NCI-H446 (cell line): ENCODE results near the gene PGAP3.
A peak's percentile ranks its signal among the peaks of the same experiment; 100 is the strongest.

Source experiments
- DNase-seq, 2 experiments: peaks; one replicate each; lab custom pipeline; 2025; lab: John Stamatoyannopoulos, UW

PGAP3 gene

GRCh38 chr17:39672522-39673334 is 15.1 kb downstream of the PGAP3 start:
- no peak for DNase-seq

GRCh38 chr17:39671651-39672521 is 16.0 kb downstream of the PGAP3 start:
- peak in 1 of 2 experiments; percentile 17 for DNase-seq

DNA sequence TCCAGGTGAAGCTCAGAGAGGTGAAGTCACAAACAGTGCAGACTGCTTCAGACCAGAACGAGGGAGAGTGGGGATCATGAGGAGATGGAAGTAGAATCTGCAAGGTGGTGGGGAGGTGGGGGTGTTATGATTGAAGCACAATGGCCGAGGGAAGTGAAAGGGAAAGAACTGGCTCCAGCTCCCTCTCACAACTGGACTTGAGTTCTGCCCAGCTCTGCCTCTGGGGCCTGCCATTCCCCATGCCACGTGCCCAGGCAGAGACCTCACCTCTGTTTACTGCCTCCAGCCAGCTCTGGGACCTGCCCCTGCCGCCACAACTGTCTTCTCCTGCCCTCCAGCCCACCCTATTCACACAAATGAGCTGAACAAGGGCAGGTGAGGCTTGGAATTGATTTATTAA is 17.1 kb downstream of the PGAP3 start:
- no peak for DNase-seq

- DNase-seq: no peak
Observed at GRCh38 chr17:39669897-39670735, 17.7 kb downstream of the PGAP3 start.

- DNase-seq: no peak
Observed at GRCh38 chr17:39667945-39668924, 19.6 kb downstream of the PGAP3 start, which contains the start of gene PNMT. PNMT (plus strand) TSS chr17:39668453; CDS start chr17:39668476, 23 bp downstream.

DNA sequence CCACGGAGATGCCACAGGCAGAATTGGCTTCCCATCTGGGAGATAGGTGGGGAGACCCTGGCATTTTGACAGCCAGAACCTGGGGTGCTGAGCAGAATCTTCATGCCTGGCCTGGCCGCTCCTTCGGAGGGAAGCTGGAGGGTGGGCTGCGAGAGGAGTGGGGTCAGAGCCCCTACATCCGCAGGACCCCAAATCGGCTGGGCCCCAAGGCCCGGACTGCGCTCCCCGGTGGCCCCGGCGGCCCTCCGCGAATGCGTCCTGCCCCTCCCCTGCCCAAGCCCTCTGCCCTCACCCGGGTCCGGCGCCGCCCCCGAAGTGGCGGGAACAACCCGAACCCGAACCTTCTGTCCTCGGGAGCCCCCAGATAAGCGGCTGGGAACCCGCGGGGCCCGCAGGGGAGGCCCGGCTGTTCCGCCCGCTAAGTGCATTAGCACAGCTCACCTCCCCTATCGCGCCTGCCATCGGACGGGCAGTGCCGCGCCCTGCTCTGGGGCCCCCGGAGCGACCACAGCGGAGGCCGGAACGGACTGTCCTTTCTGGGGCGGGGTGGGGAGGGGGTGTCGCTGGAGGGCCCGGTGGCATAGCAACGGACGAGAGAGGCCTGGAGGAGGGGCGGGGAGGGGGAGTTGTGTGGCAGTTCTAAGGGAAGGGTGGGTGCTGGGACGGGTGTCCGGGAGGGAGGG is 20.5 kb downstream of the PGAP3 start:
- no peak for DNase-seq

DNA sequence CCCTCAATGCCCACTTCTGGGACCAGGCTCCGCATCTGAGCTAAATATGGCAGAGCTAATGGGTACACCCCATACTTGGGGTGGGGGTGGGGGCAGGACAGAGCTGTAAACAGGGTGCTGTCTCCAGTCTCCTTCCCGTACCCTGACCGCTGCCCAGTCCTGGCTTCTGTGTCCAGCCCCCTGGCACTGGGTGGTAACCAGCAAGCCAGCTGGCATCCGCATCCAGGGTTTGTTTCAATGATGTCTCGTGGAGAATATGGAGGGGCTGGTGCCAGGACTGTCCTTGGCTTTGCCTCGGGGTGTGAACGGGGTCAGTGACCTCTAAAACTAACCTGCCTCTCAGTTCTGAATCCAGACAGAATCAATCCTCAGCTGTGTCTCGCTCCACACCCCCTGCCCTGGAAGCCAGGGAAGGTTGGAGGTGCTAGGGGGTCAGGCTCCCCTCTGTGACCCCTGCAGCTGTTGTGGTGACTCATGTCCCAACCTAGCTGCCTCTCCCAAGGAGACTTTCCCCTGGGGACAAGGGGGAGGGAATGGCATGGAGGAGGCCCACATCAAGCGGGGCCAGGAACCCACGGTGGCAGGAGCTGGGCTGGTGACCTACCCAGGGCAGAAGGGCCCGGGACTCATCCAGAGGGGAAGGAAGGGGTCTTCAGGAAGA is 21.1 kb downstream of the PGAP3 start:
- DNase-seq: no peak

- DNase-seq: no peak
Observed at GRCh38 chr17:39666231-39666600, 21.6 kb downstream of the PGAP3 start.

GRCh38 chr17:39665642-39666224 is 22.1 kb downstream of the PGAP3 start:
- DNase-seq: no peak

GRCh38 chr17:39664581-39665561 is 23.0 kb downstream of the PGAP3 start, which contains the start of gene TCAP:
TCAP (plus strand) TSS chr17:39665349; CDS start chr17:39665360, 11 bp downstream.
- no peak for DNase-seq

- DNase-seq: no peak
Observed at GRCh38 chr17:39663688-39664580, 23.9 kb downstream of the PGAP3 start.

DNA sequence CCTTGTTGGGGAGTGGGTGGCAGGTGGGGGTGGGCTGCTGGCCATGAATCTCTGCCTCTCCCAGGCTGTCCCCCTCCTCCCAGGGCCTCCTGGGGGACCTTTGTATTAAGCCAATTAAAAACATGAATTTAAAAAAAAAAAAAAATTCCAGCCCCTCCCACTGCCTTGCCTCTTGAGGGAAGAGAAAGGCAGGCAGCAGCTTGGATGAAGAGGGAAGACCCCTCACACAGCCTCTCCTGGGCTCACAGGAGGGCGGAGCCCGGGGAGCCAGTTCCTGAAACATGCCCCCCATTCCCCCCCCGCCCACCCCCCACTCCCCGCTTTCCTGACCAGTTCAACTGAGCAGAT is 24.5 kb downstream of the PGAP3 start:
- no peak for DNase-seq

- DNase-seq: no peak
Observed at GRCh38 chr17:39662551-39663339, 25.1 kb downstream of the PGAP3 start.

DNA sequence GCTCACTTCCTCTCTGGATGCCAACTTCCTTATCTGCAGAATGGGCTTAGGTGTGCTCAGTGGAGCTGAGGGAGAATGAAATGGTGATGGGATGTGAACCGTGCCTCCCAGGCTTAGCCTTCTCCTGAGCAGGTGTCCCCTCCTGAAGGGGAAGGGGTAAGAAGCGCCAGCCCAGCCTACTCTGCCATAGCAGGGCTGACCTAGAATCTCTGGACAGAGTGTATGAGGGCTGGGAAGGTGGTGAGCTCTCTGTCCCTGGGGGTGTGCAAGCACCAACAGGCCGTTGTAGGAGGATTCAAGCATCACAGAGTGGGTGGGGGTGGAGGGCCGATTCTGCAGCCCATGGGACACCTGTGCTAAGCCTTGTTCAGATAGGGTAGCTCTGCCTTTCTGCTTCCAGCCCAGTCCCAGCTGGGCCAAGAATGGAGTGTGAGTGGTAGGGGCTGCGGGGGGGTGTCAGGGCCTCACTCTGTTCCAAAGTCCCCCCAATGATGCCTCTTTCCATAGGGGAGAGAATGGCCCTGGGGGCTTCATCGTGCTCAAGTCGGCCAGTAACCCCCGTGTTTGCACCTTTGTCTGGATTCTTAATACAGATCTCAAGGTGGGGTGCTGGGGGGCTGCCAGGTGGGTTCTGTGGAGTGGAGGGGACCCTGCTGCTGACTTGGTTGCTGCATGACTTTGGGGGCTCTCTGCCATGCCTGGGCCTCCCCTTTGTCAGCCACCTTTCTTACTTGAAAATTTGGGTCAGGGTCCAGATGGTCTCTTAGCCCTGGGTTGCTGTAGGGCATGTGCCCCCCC is 25.9 kb downstream of the PGAP3 start:
- no peak for DNase-seq
